RWPE2 (cell line): ENCODE measurements around the gene NEURL1.

Experiments
- ATAC-seq: fragments of 200-7000 bp; cut with Tn5 transposase; 3 replicates; pipeline ENCODE4 v1.9.1; 2021; ENCODE audit warnings: low read depth
- DNase-seq: peaks from one replicate; pipeline ENCODE4 v3.0.0-alpha.2; 2020; ENCODE audit warnings: low spot score
- H3K27ac ChIP-seq: fragments of 450-650 bp; 2 replicates; pipeline ENCODE4 v1.5.1; 2017; ENCODE audit warnings: mild to moderate bottlenecking; ENCODE audit not compliant: poor library complexity, severe bottlenecking
- H3K27me3 ChIP-seq: fragments of 250-450 bp; sonication (Bioruptor Pico); 2 replicates; pipeline ENCODE4 v1.5.1; 2021; ENCODE audit warnings: mild to moderate bottlenecking, moderate library complexity; ENCODE audit not compliant: insufficient read depth, poor library complexity, severe bottlenecking
- H3K36me3 ChIP-seq: fragments of 250-450 bp; sonication (Bioruptor Pico); 2 replicates; pipeline ENCODE4 v1.5.1; 2020; ENCODE audit warnings: low read depth, mild to moderate bottlenecking, moderate library complexity
- H3K4me1 ChIP-seq: fragments of 250-450 bp; sonication (Bioruptor Pico); 2 replicates; pipeline ENCODE4 v1.5.1; 2021; ENCODE audit warnings: mild to moderate bottlenecking, moderate library complexity; ENCODE audit not compliant: insufficient read depth, poor library complexity, severe bottlenecking
- H3K4me3 ChIP-seq: fragments of 250-450 bp; sonication (Bioruptor Pico); 2 replicates; pipeline ENCODE4 v1.5.1; 2021; ENCODE audit warnings: mild to moderate bottlenecking, moderate library complexity; ENCODE audit not compliant: severe bottlenecking
- H3K9me3 ChIP-seq: fragments of 250-450 bp; sonication (Bioruptor Pico); 2 replicates; pipeline ENCODE4 v1.5.1; 2021; ENCODE audit warnings: mild to moderate bottlenecking, moderate library complexity; ENCODE audit not compliant: severe bottlenecking
- TF ChIP-seq, protein P1 (sequence below): fragments of 450-650 bp; IDR thresholded peaks from one replicate; pipeline ENCODE4 v1.5.1; 2017; ENCODE audit warnings: mild to moderate bottlenecking, moderate library complexity; ENCODE audit not compliant: poor library complexity, severe bottlenecking

Gene NEURL1

DNA sequence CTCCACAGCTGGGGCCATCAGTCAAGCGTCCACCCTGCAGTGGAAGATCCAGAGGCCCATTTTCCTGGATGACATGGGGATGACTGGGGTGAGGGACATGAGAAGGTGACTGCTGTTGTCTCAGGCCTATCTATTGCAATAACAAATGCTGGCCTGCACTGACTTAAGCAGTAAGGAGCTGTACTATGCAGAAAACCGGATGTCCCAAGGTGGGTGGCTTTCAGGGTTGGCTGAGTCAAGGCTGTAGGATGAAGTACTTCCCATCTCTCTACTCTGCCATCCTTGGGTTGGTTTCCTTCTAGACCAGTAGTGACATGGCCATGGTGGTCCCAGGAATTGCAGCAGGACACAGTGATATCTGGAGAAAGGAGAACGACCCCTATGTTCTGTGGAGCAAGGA is 48.1 kb downstream of the NEURL1 start:
- TF ChIP-seq, protein P1, sequence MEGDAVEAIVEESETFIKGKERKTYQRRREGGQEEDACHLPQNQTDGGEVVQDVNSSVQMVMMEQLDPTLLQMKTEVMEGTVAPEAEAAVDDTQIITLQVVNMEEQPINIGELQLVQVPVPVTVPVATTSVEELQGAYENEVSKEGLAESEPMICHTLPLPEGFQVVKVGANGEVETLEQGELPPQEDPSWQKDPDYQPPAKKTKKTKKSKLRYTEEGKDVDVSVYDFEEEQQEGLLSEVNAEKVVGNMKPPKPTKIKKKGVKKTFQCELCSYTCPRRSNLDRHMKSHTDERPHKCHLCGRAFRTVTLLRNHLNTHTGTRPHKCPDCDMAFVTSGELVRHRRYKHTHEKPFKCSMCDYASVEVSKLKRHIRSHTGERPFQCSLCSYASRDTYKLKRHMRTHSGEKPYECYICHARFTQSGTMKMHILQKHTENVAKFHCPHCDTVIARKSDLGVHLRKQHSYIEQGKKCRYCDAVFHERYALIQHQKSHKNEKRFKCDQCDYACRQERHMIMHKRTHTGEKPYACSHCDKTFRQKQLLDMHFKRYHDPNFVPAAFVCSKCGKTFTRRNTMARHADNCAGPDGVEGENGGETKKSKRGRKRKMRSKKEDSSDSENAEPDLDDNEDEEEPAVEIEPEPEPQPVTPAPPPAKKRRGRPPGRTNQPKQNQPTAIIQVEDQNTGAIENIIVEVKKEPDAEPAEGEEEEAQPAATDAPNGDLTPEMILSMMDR, result no peak
- no peaks in the 10 kb centered on the region for H3K36me3 ChIP-seq
- no peaks in the 10 kb centered on the region for H3K27me3 ChIP-seq

DNA sequence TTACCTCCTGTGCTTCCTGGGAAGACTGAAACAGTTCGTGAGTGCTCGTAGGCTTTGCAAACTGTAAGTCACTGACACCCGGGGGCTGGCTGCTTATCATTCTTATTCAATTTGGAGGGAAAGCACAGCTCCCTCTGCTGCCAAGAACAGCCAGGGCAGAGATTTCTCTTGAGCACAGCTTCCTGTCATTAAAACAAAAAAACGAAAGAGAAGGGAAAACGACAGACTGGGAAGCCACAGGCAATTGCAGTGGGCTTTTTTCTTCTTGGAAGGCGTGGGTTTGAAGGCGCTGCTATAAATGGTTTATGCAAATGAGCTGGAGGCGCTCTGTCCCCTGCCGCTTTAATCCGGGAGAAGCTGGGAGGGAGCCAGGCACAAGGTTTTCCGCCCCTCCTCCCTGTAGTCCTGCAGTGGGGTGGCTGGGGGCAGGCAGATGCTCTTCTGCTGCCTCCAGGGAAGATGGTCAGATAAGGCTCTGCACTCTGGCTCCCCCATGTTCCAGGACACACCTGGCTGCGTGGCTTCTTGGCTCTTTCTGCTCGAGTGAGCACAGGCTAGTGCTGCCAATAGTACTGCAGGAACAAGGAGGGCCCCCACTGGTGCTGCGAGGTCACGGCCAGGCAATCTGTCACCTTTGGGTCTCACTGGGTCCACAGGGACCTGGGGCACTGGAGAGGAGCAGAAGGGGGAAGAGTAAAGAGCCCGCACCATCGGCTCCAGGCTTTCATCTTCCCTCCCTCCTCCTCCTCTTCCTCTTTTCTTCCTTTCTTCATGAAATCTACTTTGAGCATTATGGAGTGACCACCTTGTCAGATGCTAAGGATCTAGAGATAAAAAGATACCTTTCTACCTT is 49.5 kb downstream of the NEURL1 start:
- Histone ChIP-seq H3K36me3 (no peaks in the 10 kb centered on the region), H3K4me1 (no peaks in the 10 kb centered on the region), H3K4me3 (no peak overlapping the region), H3K27me3 (no peaks in the 10 kb centered on the region), H3K9me3 (no peaks in the 10 kb centered on the region), H3K27ac (no peak overlapping the region)
- peak; percentile 46; the same call in 2 of the 3 replicates for ATAC-seq
- DNase-seq, result peak; percentile 35
- TF ChIP-seq, protein P1, result peak; percentile 61

More for the DNA sequence above, 48.1 kb downstream of the NEURL1 start:
- no peak overlapping the region for H3K27ac ChIP-seq
- no peaks in the 10 kb centered on the region for H3K4me1 ChIP-seq
- no peaks in the 10 kb centered on the region for H3K9me3 ChIP-seq
- no peak overlapping the region for H3K4me3 ChIP-seq
- ATAC-seq (no peak), DNase-seq (peak; percentile 14)

DNA sequence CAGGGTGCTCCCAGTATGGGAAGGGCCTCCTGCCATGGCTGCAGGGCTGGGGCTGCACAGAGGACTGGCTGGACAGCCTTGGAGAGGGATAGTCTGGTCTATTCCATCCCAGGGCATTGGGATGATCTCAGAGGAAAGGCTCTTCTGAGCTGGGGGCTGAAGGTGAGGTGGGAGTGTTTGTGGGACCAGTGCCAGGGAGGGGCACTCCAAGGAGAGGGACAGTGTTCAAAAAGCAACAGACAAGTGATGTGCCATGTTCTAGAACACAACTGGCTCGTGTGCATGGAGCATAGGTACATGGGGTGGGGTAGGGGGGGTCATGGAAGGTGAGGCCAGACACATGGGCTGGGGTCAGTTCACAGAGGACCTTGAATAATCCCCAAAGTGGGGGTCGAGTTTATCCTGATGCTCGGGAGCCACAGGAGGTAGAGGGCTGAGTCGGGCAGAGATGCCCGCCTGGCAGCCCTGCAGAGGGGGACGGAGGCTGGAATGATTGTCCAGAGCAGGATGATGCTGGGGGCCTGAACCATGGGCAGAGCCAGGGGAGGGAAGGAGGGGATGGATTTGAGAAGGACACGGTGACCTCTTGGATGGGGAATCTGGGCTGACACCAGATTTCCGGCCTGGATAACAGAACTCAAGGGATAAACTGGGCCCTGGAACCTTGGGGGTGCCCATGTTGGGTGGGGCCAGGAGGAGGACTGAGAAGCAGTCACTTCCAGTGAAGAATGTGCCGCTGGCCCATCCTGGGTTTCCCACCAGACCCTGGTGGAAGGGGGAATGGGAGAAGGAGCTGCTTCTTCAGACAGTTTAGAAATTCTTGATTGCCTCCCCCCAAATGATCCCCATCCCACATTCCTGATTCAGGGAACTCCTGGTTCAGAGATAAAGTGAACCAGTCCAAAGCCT is 50.4 kb downstream of the NEURL1 start:
- H3K9me3 ChIP-seq, result no peaks in the 10 kb centered on the region
- H3K27ac ChIP-seq, result no peak overlapping the region
- H3K27me3 ChIP-seq, result no peaks in the 10 kb centered on the region
- TF ChIP-seq, protein P1, result no peak
- DNase-seq (peak; percentile 19), ATAC-seq (0 out of 3 replicates have a peak, but pooled peaks have one; percentile 11)
- H3K4me1 ChIP-seq, result no peaks in the 10 kb centered on the region
- H3K36me3 ChIP-seq, result no peaks in the 10 kb centered on the region
- H3K4me3 ChIP-seq, result no peak overlapping the region

DNA sequence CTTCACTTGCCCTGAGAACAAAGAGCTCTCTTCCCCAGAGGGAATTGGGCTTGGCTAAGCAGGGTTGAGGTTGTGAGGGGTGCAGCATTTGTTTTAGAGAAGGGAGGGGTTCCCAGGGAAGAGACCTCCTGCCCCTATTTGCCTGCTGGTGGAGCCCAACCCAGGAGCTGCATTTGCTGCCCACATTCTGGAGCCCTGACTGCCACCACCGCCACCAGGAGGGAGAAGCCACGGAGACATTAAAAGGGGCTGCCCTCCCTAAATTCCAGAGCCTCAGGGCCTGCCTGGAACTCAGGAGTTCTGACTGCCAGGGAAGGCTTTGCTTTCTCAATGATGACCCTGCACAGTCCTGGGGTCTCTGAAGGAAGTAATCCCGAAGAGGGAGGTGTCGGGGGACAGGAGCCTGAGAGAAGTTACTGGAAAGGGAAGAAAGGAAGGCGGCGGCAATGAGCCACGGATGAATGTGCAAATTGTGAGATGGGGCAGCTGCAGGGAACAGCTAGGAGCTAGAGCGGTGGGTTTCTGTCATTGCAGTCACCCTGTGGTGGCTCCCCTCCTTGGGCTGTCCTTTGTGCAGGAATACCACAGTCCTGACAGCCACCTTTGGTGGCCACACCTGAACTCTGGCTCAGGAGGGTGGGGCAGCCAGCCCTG is 51.3 kb downstream of the NEURL1 start:
- TF ChIP-seq, protein P1, result no peak
- no peaks in the 10 kb centered on the region for H3K36me3 ChIP-seq
- no peak overlapping the region for H3K4me3 ChIP-seq
- ATAC-seq (no peak), DNase-seq (no peak)
- H3K27me3 ChIP-seq, result no peaks in the 10 kb centered on the region
- H3K9me3 ChIP-seq, result no peaks in the 10 kb centered on the region
- H3K27ac ChIP-seq, result no peak overlapping the region
- H3K4me1 ChIP-seq, result no peaks in the 10 kb centered on the region
